Sigmoid colon (tissue), 7 donors: ENCODE data around the gene MPO. TPM values are rescaled to one million over a fixed set of nuclear protein-coding genes. Genes with fewer than 3 reads are reported as not detected.

Experiments
- DNase-seq: peaks from one replicate; pipeline ENCODE4 v3.0.0-alpha.2; 2019
- H3K27ac ChIP-seq, 4 donors: fragments of 200-600 bp; sonication (generic); one replicate each; pipeline ENCODE4 v1.5.1; 2016 to 2019; ENCODE audit warnings: mild to moderate bottlenecking in 1 of 4
- H3K27me3 ChIP-seq, 3 donors: fragments of 200-600 bp; sonication (generic); one replicate each; pipeline ENCODE4 v1.5.1; 2019; ENCODE audit warnings: mild to moderate bottlenecking in 1 of 3
- H3K36me3 ChIP-seq, 4 donors: fragments of 200-600 bp; sonication (generic); one replicate each; pipeline ENCODE4 v1.5.1; 2016 to 2019
- H3K4me1 ChIP-seq, 4 donors: fragments of 200-600 bp; sonication (generic); one replicate each; pipeline ENCODE4 v1.5.1; 2017 to 2019
- H3K4me3 ChIP-seq, 4 donors: fragments of 200-600 bp; sonication (generic); one replicate each; pipeline ENCODE4 v1.5.1; 2017 to 2019; ENCODE audit warnings: mild to moderate bottlenecking in 2 of 4, moderate library complexity in 1 of 4
- H3K9me3 ChIP-seq, 4 donors: fragments of 200-600 bp in 3 of 4; sonication (generic) in 3 of 4; one replicate each; pipeline versions ENCODE4 v1.5.1 to v1.6.1; 2013 to 2019
- EP300 ChIP-seq, 4 donors: sonication (generic); formaldehyde crosslinking; IDR thresholded peaks; one replicate each; pipeline ENCODE4 v1.6.1; 2017; ENCODE audit warnings: antibody characterized with exemption in 4 of 4
- POLR2A ChIP-seq, 2 donors: fragments of 450-650 bp; IDR thresholded peaks; one replicate each; pipeline ENCODE4 v1.6.1; 2016; ENCODE audit warnings: antibody characterized with exemption in 2 of 2, mild to moderate bottlenecking in 2 of 2, moderate library complexity in 2 of 2
- POLR2AphosphoS5 ChIP-seq, 4 donors: sonication (generic); formaldehyde crosslinking; IDR thresholded peaks; one replicate each; pipeline ENCODE4 v1.6.1; 2017; ENCODE audit warnings: antibody characterized with exemption in 4 of 4
- WGBS, 2 donors: extraction: QIAGEN DNeasy Blood & Tissue Kit; methylation state at CpG; one replicate each; pipeline ENCODE4 v1.1.7; 2013; 5-methylcytosine and 5-hydroxymethylcytosine counted together
- intact Hi-C: fragments of 100-400 bp; cut with DNase I; formaldehyde crosslinking; loops from one replicate; pipeline ENCODE4 v1.15.1; 2023
- polyA plus RNA-seq, 3 donors: library from polyadenylated mRNA; stranded (reverse); fragments of 200-250 nt; gene quantifications; one replicate each; pipeline ENCODE4 v1.2.3, GENCODE V29; 2013
- total RNA-seq, 4 donors: library from RNA; depleted of rRNA; stranded (reverse); fragments of >200 nt; gene quantifications; one replicate each; pipeline ENCODE4 v1.1.0, GENCODE V29; 2016
- TF ChIP-seq, protein P1 (sequence below), 4 experiments: fragments of 450-650 bp in 3 of 4; fragments of 200-600 bp in 1 of 4; IDR thresholded peaks; one replicate each; pipeline ENCODE4 v1.5.1; 2016 to 2019; ENCODE audit warnings: antibody characterized with exemption in 4 of 4, mild to moderate bottlenecking in 3 of 4, moderate library complexity in 2 of 4
- donor health status: healthy with polysubstance abuse.
- donor health status: Bipolar disorder and iron deficiency.
- donor health status: healthy.

MPO gene
- total and polyA plus RNA-seq, 7 donors = 0.36 to 0.44 TPM; not detected in 5

GRCh38 chr17:58307468-58308172, 26.9 kb upstream of the MPO start:
- intact Hi-C loops = no loop called here
- Histone ChIP-seq H3K9me3 (no peaks in the 10 kb centered on the region), H3K36me3 (peaks cover 0 to 3% (median 0%) of the 10 kb centered on the region in 4 donors), H3K27ac (no peak overlapping the region), H3K27me3 (no peaks in the 10 kb centered on the region), H3K4me3 (no peak overlapping the region), H3K4me1 (no peaks in the 10 kb centered on the region)
- DNase-seq = peak; percentile 43
- WGBS, 2 donors = 92 to 93% methylated on average over 20 of the region's 20 CpGs
- TF ChIP-seq EP300 (IDR thresholded peaks at IDR 0.05) = no peak

- DNase-seq = peak; percentile 48
- no peaks in the 10 kb centered on the region for H3K27me3 ChIP-seq
- H3K4me3 ChIP-seq = no peak overlapping the region
- H3K9me3 ChIP-seq = no peaks in the 10 kb centered on the region
- H3K27ac ChIP-seq = no peak overlapping the region
- no peak for TF ChIP-seq POLR2AphosphoS5 (IDR thresholded peaks at IDR 0.05)
- TF ChIP-seq POLR2A (IDR thresholded peaks at IDR 0.05) = no peak
- TF ChIP-seq, protein P1, sequence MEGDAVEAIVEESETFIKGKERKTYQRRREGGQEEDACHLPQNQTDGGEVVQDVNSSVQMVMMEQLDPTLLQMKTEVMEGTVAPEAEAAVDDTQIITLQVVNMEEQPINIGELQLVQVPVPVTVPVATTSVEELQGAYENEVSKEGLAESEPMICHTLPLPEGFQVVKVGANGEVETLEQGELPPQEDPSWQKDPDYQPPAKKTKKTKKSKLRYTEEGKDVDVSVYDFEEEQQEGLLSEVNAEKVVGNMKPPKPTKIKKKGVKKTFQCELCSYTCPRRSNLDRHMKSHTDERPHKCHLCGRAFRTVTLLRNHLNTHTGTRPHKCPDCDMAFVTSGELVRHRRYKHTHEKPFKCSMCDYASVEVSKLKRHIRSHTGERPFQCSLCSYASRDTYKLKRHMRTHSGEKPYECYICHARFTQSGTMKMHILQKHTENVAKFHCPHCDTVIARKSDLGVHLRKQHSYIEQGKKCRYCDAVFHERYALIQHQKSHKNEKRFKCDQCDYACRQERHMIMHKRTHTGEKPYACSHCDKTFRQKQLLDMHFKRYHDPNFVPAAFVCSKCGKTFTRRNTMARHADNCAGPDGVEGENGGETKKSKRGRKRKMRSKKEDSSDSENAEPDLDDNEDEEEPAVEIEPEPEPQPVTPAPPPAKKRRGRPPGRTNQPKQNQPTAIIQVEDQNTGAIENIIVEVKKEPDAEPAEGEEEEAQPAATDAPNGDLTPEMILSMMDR (IDR thresholded peaks at IDR 0.05) = no peak
- TF ChIP-seq EP300 (IDR thresholded peaks at IDR 0.05) = no peak
- intact Hi-C loops = no loop called here
- WGBS, 2 donors = 94 to 95% methylated on average over 19 of the region's 19 CpGs
- peaks cover 0 to 3% (median 0%) of the 10 kb centered on the region in 4 donors for H3K36me3 ChIP-seq
- no peaks in the 10 kb centered on the region for H3K4me1 ChIP-seq
Measured at GRCh38 chr17:58306131-58306951, 25.6 kb upstream of the MPO start.

DNA sequence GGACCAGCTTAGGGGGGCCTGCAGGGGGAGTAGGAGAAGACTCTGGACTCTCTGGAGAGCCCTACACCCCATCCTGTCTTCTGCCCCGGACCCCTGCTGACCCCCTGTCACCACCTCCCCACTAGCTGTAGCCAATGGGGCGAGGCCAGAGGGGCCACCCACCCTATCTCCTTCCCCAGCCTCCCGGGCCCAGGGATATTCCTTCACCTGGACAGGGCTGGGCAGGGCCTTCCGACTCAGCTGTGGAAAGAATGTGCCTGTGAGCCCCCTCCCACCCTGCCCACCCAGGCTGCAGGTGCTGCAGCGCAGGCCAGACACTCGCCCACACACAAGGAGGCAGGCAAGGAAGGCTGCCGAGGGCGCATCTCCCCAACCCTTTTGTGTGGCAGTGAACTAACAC, 24.9 kb upstream of the MPO start:
- DNase-seq = peak; percentile 52
- Histone ChIP-seq H3K36me3 (peaks cover 0 to 3% (median 0%) of the 10 kb centered on the region in 4 donors), H3K27ac (no peak overlapping the region), H3K9me3 (no peaks in the 10 kb centered on the region), H3K4me1 (no peaks in the 10 kb centered on the region), H3K27me3 (no peaks in the 10 kb centered on the region), H3K4me3 (no peak overlapping the region)
- intact Hi-C loops = no loop called here
- WGBS, 2 donors = 83 to 90% methylated on average over 8 of the region's 8 CpGs
- no peak for TF ChIP-seq EP300 (IDR thresholded peaks at IDR 0.05)
- TF ChIP-seq, protein P1 (IDR thresholded peaks at IDR 0.05) = no peak
- no peak for TF ChIP-seq POLR2AphosphoS5 (IDR thresholded peaks at IDR 0.05)
- no peak for TF ChIP-seq POLR2A (IDR thresholded peaks at IDR 0.05)

- Histone ChIP-seq H3K4me3 (no peak overlapping the region), H3K27me3 (no peaks in the 10 kb centered on the region), H3K9me3 (no peaks in the 10 kb centered on the region), H3K27ac (no peak overlapping the region), H3K4me1 (no peaks in the 10 kb centered on the region), H3K36me3 (peaks cover 0 to 3% (median 0%) of the 10 kb centered on the region in 4 donors)
- WGBS, 2 donors = 91% methylated on average over 14 of the region's 14 CpGs
- peak; percentile 64 for DNase-seq
- intact Hi-C loops = no loop called here
- TF ChIP-seq EP300 (IDR thresholded peaks at IDR 0.05) = no peak
- TF ChIP-seq, protein P1 (IDR thresholded peaks at IDR 0.05) = no peak
- TF ChIP-seq POLR2A (IDR thresholded peaks at IDR 0.05) = no peak
- TF ChIP-seq POLR2AphosphoS5 (IDR thresholded peaks at IDR 0.05) = no peak
Measured at GRCh38 chr17:58304750-58305486, 24.2 kb upstream of the MPO start.
